GM21723 (cell line): ENCODE data around the gene RGS10.

Source experiments
- ATAC-seq: cut with Tn5 transposase; IDR thresholded peaks from one replicate; pipeline ENCODE4 v1.9.1; 2021; ENCODE audit warnings: mild to moderate bottlenecking, moderate library complexity; ENCODE audit not compliant: unreplicated experiment

RGS10 gene

GRCh38 chr10:119453313-119453712 is 89.2 kb downstream of the RGS10 start:
- no peak for ATAC-seq

DNA sequence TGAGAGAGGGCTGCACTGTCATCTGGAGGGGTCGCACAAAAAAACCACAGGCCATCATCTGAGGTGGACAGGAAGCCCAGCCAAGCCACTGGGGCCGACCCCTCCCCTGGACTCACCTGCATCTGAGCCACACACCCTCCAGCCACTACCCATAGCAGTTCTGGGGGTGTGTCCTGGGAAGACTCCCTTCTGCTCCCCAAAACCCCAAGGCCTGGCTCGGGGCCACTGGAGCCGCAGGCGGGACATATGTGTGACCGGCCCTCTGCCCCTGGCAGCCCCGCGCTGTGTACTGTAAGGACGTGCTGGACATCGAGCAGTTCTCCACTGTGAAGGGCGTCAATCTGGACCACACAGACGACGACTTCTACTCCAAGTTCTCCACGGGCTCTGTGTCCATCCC is 90.1 kb downstream of the RGS10 start:
- no peak for ATAC-seq

- no peak for ATAC-seq
These were observed 91.1 kb downstream of the RGS10 start for GRCh38 chr10:119451300-119451896.

DNA sequence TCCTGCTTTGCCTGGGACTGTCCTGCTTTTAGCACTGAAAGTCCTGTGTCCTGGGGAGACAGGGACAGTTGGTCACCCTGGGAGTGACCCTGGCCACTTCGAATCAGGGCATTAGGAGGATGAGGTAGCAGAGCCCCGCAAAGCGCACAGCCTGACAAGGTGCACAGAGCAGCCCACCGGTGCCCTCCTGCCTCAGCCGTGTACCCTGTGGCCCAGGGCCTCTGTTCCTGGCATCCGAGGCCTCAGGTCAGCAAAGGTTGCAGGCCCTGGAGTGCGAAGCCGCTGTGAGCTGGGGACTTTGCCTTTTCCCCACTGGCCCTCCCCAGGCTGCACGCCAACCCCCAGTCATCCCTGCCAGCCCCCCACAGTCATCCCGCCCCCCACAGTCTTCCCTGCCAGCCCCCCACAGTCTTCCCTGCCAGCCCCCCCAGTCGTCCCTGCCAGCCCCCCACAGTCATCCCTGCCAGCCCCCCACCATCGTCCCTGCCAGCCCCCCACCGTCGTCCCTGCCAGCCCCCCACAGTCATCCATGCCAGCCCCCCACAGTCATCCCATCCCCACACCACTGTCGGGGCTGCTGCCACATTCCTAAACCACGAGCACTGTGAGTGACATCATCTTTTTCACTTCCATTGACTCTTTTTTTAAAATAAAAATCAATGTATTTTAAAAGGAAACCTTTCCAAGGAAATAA is 91.8 kb downstream of the RGS10 start:
- no peak for ATAC-seq
